ENCODE data around the gene KIR2DL1.
"Not testable (repeated sequence)": the region's sequence is repeated elsewhere in the genome, so short reads cannot be mapped to it uniquely, and the experiment has no call there.

Gene KIR2DL1

GRCh38 chr19:54758577-54758976 lies 11.0 kb upstream of the KIR2DL1 start:
- H2BK15ac ChIP-seq (ENCODE audit: low read depth, poor library complexity, severe bottlenecking); H3K27ac ChIP-seq (ENCODE audit: low read length, poor library complexity, severe bottlenecking); H2BK12ac ChIP-seq (ENCODE audit: low read length in 2 of 2); H3K14ac ChIP-seq (ENCODE audit: low read length in 2 of 2); H3K9ac ChIP-seq (ENCODE audit: low read length); H4K91ac ChIP-seq (ENCODE audit: low read length); H3K4ac ChIP-seq (ENCODE audit: low read depth in 1 of 2, low read length in 2 of 2); H3K36me3 ChIP-seq (ENCODE audit: control insufficient read depth in 1 of 2, insufficient read depth in 2 of 2, low read depth in 1 of 2, low read length in 2 of 2); H2AK5ac ChIP-seq (ENCODE audit: low read length, severe bottlenecking); H2AFZ ChIP-seq (ENCODE audit: low read depth, low read length); H3K79me1 ChIP-seq (replicated peaks; ENCODE audit: low read length, poor library complexity, severe bottlenecking); H2BK5ac ChIP-seq (ENCODE audit: low read depth, low read length, poor library complexity, severe bottlenecking); H2BK120ac ChIP-seq (ENCODE audit: low read depth, low read length); H3K23ac ChIP-seq (ENCODE audit: low read length in 2 of 2); H4K8ac ChIP-seq (ENCODE audit: low read length); H3K4me2 ChIP-seq (ENCODE audit: low read length, poor library complexity, severe bottlenecking); H3K9me3 ChIP-seq (ENCODE audit: control insufficient read depth, low read length); H3K18ac ChIP-seq (ENCODE audit: low read depth in 1 of 2, low read length in 2 of 2); DNase-seq; H3K4me3 ChIP-seq (ENCODE audit: insufficient read depth in 1 of 2, low read depth in 1 of 2, low read length in 2 of 2); H3K4me1 ChIP-seq (ENCODE audit: control insufficient read depth, insufficient read depth, low read depth, low read length); H3K27me3 ChIP-seq (ENCODE audit: control insufficient read depth in 1 of 2, insufficient read depth in 1 of 2, low read length in 2 of 2): not testable (repeated sequence)
- whole genome bisulfite sequencing = 52% methylated on average over 6 of the region's 6 CpGs

- H3K27me3 ChIP-seq (ENCODE audit: control insufficient read depth in 1 of 2, insufficient read depth in 1 of 2, low read length in 2 of 2); H3K4ac ChIP-seq (ENCODE audit: low read depth in 1 of 2, low read length in 2 of 2); H4K91ac ChIP-seq (ENCODE audit: low read length); H2BK12ac ChIP-seq (ENCODE audit: low read length in 2 of 2); H3K27ac ChIP-seq (ENCODE audit: low read length, poor library complexity, severe bottlenecking); H3K18ac ChIP-seq (ENCODE audit: low read depth in 1 of 2, low read length in 2 of 2); H2AK5ac ChIP-seq (ENCODE audit: low read length, severe bottlenecking); H3K79me1 ChIP-seq (replicated peaks; ENCODE audit: low read length, poor library complexity, severe bottlenecking); H4K8ac ChIP-seq (ENCODE audit: low read length); H3K9ac ChIP-seq (ENCODE audit: low read length); H2BK15ac ChIP-seq (ENCODE audit: low read depth, poor library complexity, severe bottlenecking); H3K4me3 ChIP-seq (ENCODE audit: insufficient read depth in 1 of 2, low read depth in 1 of 2, low read length in 2 of 2); H2AFZ ChIP-seq (ENCODE audit: low read depth, low read length); H3K4me2 ChIP-seq (ENCODE audit: low read length, poor library complexity, severe bottlenecking); H3K36me3 ChIP-seq (ENCODE audit: control insufficient read depth in 1 of 2, insufficient read depth in 2 of 2, low read depth in 1 of 2, low read length in 2 of 2); H3K14ac ChIP-seq (ENCODE audit: low read length in 2 of 2); H2BK5ac ChIP-seq (ENCODE audit: low read depth, low read length, poor library complexity, severe bottlenecking); H3K9me3 ChIP-seq (ENCODE audit: control insufficient read depth, low read length); H3K23ac ChIP-seq (ENCODE audit: low read length in 2 of 2); DNase-seq; H2BK120ac ChIP-seq (ENCODE audit: low read depth, low read length); H3K4me1 ChIP-seq (ENCODE audit: control insufficient read depth, insufficient read depth, low read depth, low read length): not testable (repeated sequence)
- 61% methylated on average over 7 of the region's 8 CpGs for WGBS
Observed at GRCh38 chr19:54764219-54764618, 5.4 kb upstream of the KIR2DL1 start.

DNA sequence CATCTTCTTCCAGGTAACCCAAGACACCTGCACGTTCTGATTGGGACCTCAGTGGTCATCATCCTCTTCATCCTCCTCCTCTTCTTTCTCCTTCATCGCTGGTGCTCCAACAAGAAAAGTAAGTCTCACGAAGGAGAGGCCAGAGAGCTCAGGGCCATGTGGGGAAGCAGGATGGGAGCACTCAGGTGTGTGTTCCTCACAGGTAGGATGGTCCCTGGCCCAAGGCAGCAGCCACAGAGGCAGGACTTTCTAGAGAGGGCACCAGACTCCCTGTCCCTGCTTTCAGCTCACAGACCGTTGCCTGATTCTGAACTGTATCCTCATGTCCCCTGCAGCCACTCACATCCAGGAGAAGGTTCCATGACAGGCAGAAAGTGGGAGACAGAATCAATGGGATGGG lies 3.1 kb upstream of the KIR2DL1 start:
- H2BK5ac ChIP-seq (ENCODE audit: low read depth, low read length, poor library complexity, severe bottlenecking); H3K4me2 ChIP-seq (ENCODE audit: low read length, poor library complexity, severe bottlenecking): not testable (repeated sequence)
- WGBS = 13% methylated on average over 3 of the region's 4 CpGs

GRCh38 chr19:54770511-54770910 lies 918 bp downstream of the KIR2DL1 start:
- H3K14ac ChIP-seq (ENCODE audit: low read length in 2 of 2); H3K79me1 ChIP-seq (replicated peaks; ENCODE audit: low read length, poor library complexity, severe bottlenecking); H3K23ac ChIP-seq (ENCODE audit: low read length in 2 of 2); H3K4me3 ChIP-seq (ENCODE audit: insufficient read depth in 1 of 2, low read depth in 1 of 2, low read length in 2 of 2); H3K9ac ChIP-seq (ENCODE audit: low read length); H3K36me3 ChIP-seq (ENCODE audit: control insufficient read depth in 1 of 2, insufficient read depth in 2 of 2, low read depth in 1 of 2, low read length in 2 of 2); H2AK5ac ChIP-seq (ENCODE audit: low read length, severe bottlenecking); H2BK15ac ChIP-seq (ENCODE audit: low read depth, poor library complexity, severe bottlenecking); DNase-seq; H4K91ac ChIP-seq (ENCODE audit: low read length); H2BK120ac ChIP-seq (ENCODE audit: low read depth, low read length); H3K4ac ChIP-seq (ENCODE audit: low read depth in 1 of 2, low read length in 2 of 2); H3K27ac ChIP-seq (ENCODE audit: low read length, poor library complexity, severe bottlenecking); H2BK12ac ChIP-seq (ENCODE audit: low read length in 2 of 2); H3K18ac ChIP-seq (ENCODE audit: low read depth in 1 of 2, low read length in 2 of 2); H4K8ac ChIP-seq (ENCODE audit: low read length); H2BK5ac ChIP-seq (ENCODE audit: low read depth, low read length, poor library complexity, severe bottlenecking); H3K9me3 ChIP-seq (ENCODE audit: control insufficient read depth, low read length); H3K27me3 ChIP-seq (ENCODE audit: control insufficient read depth in 1 of 2, insufficient read depth in 1 of 2, low read length in 2 of 2); H3K4me1 ChIP-seq (ENCODE audit: control insufficient read depth, insufficient read depth, low read depth, low read length); H2AFZ ChIP-seq (ENCODE audit: low read depth, low read length); H3K4me2 ChIP-seq (ENCODE audit: low read length, poor library complexity, severe bottlenecking): not testable (repeated sequence)
- 74% methylated on average over 4 of the region's 4 CpGs for WGBS

More for the DNA sequence above, 3.1 kb upstream of the KIR2DL1 start:
- H3K36me3 ChIP-seq (ENCODE audit: control insufficient read depth in 1 of 2, insufficient read depth in 2 of 2, low read depth in 1 of 2, low read length in 2 of 2); H2AFZ ChIP-seq (ENCODE audit: low read depth, low read length); H3K4ac ChIP-seq (ENCODE audit: low read depth in 1 of 2, low read length in 2 of 2); H2AK5ac ChIP-seq (ENCODE audit: low read length, severe bottlenecking); H4K91ac ChIP-seq (ENCODE audit: low read length); H3K27me3 ChIP-seq (ENCODE audit: control insufficient read depth in 1 of 2, insufficient read depth in 1 of 2, low read length in 2 of 2); H2BK15ac ChIP-seq (ENCODE audit: low read depth, poor library complexity, severe bottlenecking); H3K14ac ChIP-seq (ENCODE audit: low read length in 2 of 2); H3K79me1 ChIP-seq (replicated peaks; ENCODE audit: low read length, poor library complexity, severe bottlenecking); H2BK12ac ChIP-seq (ENCODE audit: low read length in 2 of 2); H3K18ac ChIP-seq (ENCODE audit: low read depth in 1 of 2, low read length in 2 of 2); H2BK120ac ChIP-seq (ENCODE audit: low read depth, low read length); H4K8ac ChIP-seq (ENCODE audit: low read length); H3K9ac ChIP-seq (ENCODE audit: low read length); H3K4me1 ChIP-seq (ENCODE audit: control insufficient read depth, insufficient read depth, low read depth, low read length); H3K4me3 ChIP-seq (ENCODE audit: insufficient read depth in 1 of 2, low read depth in 1 of 2, low read length in 2 of 2); H3K27ac ChIP-seq (ENCODE audit: low read length, poor library complexity, severe bottlenecking); DNase-seq; H3K9me3 ChIP-seq (ENCODE audit: control insufficient read depth, low read length); H3K23ac ChIP-seq (ENCODE audit: low read length in 2 of 2): not testable (repeated sequence)
